HCT116 (cell line): ENCODE data around the gene EIF6. TPM values are rescaled to one million over a fixed set of nuclear protein-coding genes. Genes with fewer than 3 reads are reported as not detected.

Experiments used
- ATAC-seq: fragments of 200-7000 bp; cut with Tn5 transposase; 2 replicates; pipeline ENCODE4 v1.9.1; 2020; ENCODE audit warnings: mild to moderate bottlenecking, moderate library complexity
- BruUV-seq: library from RNA; stranded (reverse); fragments of 400-500 nt; replicated peaks from 2 replicates; lab custom pipeline; 2021; lab: Mats Ljungman, UMichigan
- CTCF ChIA-PET: fragments of 300-600 bp; sonication (Branson Sonifier 250); formaldehyde crosslinking; loops from one replicate; lab custom pipeline; 2021; ENCODE audit warnings: antibody characterized with exemption; lab: Charles Lee
- POLR2A ChIA-PET: fragments of 300-600, 350-600 bp; sonication (Branson Sonifier 250); formaldehyde crosslinking; loops from one replicate; lab custom pipeline; 2021; ENCODE audit warnings: antibody characterized with exemption; lab: Charles Lee
- RAD21 ChIA-PET, 2 experiments: fragments of 300-600 bp; sonication (Branson Sonifier 250); formaldehyde crosslinking; loops; one replicate each; lab custom pipeline; 2023; ENCODE audit warnings: low total read pairs in 2 of 2; ENCODE audit not compliant: uncharacterized antibody in 2 of 2, unreplicated experiment in 2 of 2, low non-redundant PET in 1 of 2; lab: Charles Lee
- DNase-seq: peaks from one replicate; pipeline ENCODE4 v3.0.0-alpha.2; 2010; ENCODE audit warnings: low read depth, low spot score
- H2AFZ ChIP-seq: fragments of 200-600 bp; shearing (Covaris generic), sonication (generic); 2 replicates; pipeline ENCODE4 v1.6.1; 2017; ENCODE audit warnings: low read depth, mixed run types, mixed read lengths, antibody characterized with exemption, low read length; ENCODE audit not compliant: poor library complexity, severe bottlenecking
- H3K27ac ChIP-seq: 2 replicates; pipeline ENCODE4 v1.5.1; 2012; ENCODE audit warnings: low read depth, low read length
- H3K27me3 ChIP-seq: fragments of 200-600 bp; sonication (generic); 2 replicates; pipeline ENCODE4 v1.6.1; 2016; ENCODE audit warnings: mixed run types, low read length, mixed read lengths; ENCODE audit not compliant: insufficient read depth
- H3K36me3 ChIP-seq, 2 experiments: fragments of 200-500 bp in 1 of 2; fragments of 200-600 bp in 1 of 2; sonication (Bioruptor generic) in 1 of 2; sonication (generic) in 1 of 2; 2 replicates each; pipeline versions ENCODE4 v1.5.1 to v1.6.1; 2014 to 2016; ENCODE audit warnings: low read length in 2 of 2, inconsistent platforms in 1 of 2, mixed read lengths in 1 of 2, mixed run types in 1 of 2; ENCODE audit not compliant: insufficient read depth in 2 of 2, control insufficient read depth in 1 of 2
- H3K4me1 ChIP-seq, 2 experiments: fragments of 200-600 bp in 1 of 2; sonication (generic) in 1 of 2; 2 replicates each; pipeline versions ENCODE4 v1.5.1 to v1.6.1; 2012 to 2017; ENCODE audit warnings: low read length in 2 of 2, inconsistent platforms in 1 of 2, mild to moderate bottlenecking in 1 of 2, mixed read lengths in 1 of 2, mixed run types in 1 of 2, moderate library complexity in 1 of 2; ENCODE audit not compliant: insufficient read depth in 2 of 2, control insufficient read depth in 1 of 2
- H3K4me2 ChIP-seq: fragments of 200-600 bp; sonication (generic); 2 replicates; pipeline ENCODE4 v1.6.1; 2017; ENCODE audit warnings: mixed run types, low read length, mixed read lengths
- H3K4me3 ChIP-seq, 2 experiments: fragments of 200-600 bp in 1 of 2; sonication (generic) in 1 of 2; replicated peaks in 1 of 2; 2 replicates each; pipeline ENCODE4 v1.5.1; 2011 to 2016; ENCODE audit warnings: low read length in 2 of 2, control low read depth in 1 of 2, low read depth in 1 of 2, mild to moderate bottlenecking in 1 of 2, mixed read lengths in 1 of 2, mixed run types in 1 of 2
- H3K79me2 ChIP-seq: fragments of 200-600 bp; sonication (generic); 2 replicates; pipeline ENCODE4 v1.6.1; 2017; ENCODE audit warnings: mild to moderate bottlenecking, mixed run types, low read length, moderate library complexity, mixed read lengths; ENCODE audit not compliant: insufficient read depth
- H3K9ac ChIP-seq: fragments of 200-600 bp; sonication (generic); 2 replicates; pipeline ENCODE4 v1.6.1; 2016; ENCODE audit warnings: low read length, mixed read lengths
- H3K9me2 ChIP-seq: fragments of 200-600 bp; sonication (generic), shearing (Covaris generic); 2 replicates; pipeline ENCODE4 v1.6.1; 2017; ENCODE audit warnings: mixed run types, mild to moderate bottlenecking, moderate library complexity; ENCODE audit not compliant: insufficient read depth
- H3K9me3 ChIP-seq, 2 experiments: fragments of 200-500 bp in 1 of 2; fragments of 200-600 bp in 1 of 2; sonication (Bioruptor generic) in 1 of 2; sonication (generic) in 1 of 2; 2 replicates each; pipeline ENCODE4 v1.6.1; 2014 to 2017; ENCODE audit warnings: low read length in 2 of 2, mixed read lengths in 2 of 2, inconsistent platforms in 1 of 2, low read depth in 1 of 2, mild to moderate bottlenecking in 1 of 2, mixed run types in 1 of 2, moderate library complexity in 1 of 2; ENCODE audit not compliant: control insufficient read depth in 1 of 2, insufficient read depth in 1 of 2
- H4K20me1 ChIP-seq: fragments of 200-600 bp; sonication (generic), shearing (Covaris generic); 2 replicates; pipeline ENCODE4 v1.6.1; 2017; ENCODE audit warnings: mixed run types, mild to moderate bottlenecking, moderate library complexity; ENCODE audit not compliant: insufficient read depth
- EZH2 ChIP-seq: fragments of 200-600 bp; sonication (generic); IDR thresholded peaks from 2 replicates; pipeline ENCODE4 v1.6.1; 2017; ENCODE audit warnings: antibody characterized with exemption, mixed run types
- POLR2AphosphoS5 ChIP-seq: IDR thresholded peaks from 2 replicates; pipeline ENCODE4 v1.6.1; 2011; ENCODE audit warnings: mild to moderate bottlenecking, low read depth, low read length, moderate library complexity
- RAD21 ChIP-seq: IDR thresholded peaks from 2 replicates; pipeline ENCODE4 v1.6.1; 2012; ENCODE audit warnings: low read depth, mild to moderate bottlenecking
- ZNF274 ChIP-seq: fragments of 200-500 bp; sonication (Bioruptor generic); IDR thresholded peaks from 2 replicates; pipeline ENCODE4 v1.6.1; 2014; ENCODE audit warnings: mild to moderate bottlenecking, low read depth, low read length, inconsistent platforms
- intact Hi-C: fragments of 100-400 bp; cut with micrococcal nuclease; formaldehyde crosslinking; loops from 2 replicates; pipeline ENCODE4 v1.10.0; 2022
- total RNA-seq: library from RNA; stranded (reverse); gene quantifications from one replicate; pipeline ENCODE4 v1.2.1, GENCODE V29; 2021; ENCODE audit not compliant: unreplicated experiment
- TF ChIP-seq, protein P1 (sequence below): IDR thresholded peaks from 2 replicates; pipeline ENCODE4 v1.6.1; 2012

Gene EIF6
- total RNA-seq, 1 experiment from 2014 or later, result 209 TPM

DNA sequence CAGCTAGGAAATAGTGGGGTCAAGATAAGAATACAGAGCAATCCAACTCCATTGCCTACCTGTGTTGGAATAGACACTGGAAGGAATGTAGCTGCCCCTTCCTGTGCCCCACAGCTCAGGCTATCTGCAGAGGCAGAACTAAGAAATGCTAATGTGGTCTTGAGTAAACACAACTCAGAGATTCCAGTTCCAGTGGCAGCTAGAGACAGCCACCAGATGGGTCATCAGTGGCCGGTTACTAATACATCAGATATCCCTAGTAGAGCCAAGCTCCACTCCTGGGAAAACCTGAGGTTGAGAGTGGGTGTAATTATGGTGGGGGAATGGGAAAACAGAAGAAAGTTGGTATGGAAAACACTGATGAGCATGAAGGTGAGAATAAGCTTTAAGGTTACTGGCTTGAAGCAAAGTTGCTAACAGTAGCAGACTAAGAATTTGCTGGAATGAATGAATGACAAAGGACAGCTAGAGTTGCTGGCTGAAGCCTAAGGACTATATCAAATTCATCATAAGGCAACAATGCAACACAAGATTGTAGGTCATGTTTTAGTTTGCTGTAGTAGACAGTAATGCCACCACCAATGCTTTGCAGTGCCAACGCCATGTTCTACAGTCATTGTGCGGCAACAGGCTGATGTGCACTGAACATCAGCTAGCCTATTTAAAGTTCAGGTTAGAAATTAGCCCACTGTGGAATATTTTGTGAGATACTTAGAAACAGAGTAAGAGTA, 36.0 kb upstream of the EIF6 start (continued):
- TF ChIP-seq EZH2 (no peak), RAD21 (no peak), ZNF274 (no peak)
- TF ChIP-seq, protein P1, sequence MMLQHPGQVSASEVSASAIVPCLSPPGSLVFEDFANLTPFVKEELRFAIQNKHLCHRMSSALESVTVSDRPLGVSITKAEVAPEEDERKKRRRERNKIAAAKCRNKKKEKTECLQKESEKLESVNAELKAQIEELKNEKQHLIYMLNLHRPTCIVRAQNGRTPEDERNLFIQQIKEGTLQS, result no peak

GRCh38 chr20:35319871-35320197, 35.3 kb upstream of the EIF6 start:
- ATAC-seq (no peak; the same call in 1 of the 2 replicates), DNase-seq (no peak)
- Histone ChIP-seq H3K79me2 (no peaks in the 10 kb centered on the region), H3K9me2 (no peaks in the 10 kb centered on the region), H3K36me3 (no peaks in the 10 kb centered on the region), H3K9me3 (no peaks in the 10 kb centered on the region), H3K9ac (peak overlapping the region; percentile 55), H2AFZ (no peak overlapping the region), H3K27ac (peak overlapping the region; percentile 69), H3K4me1 (peaks cover 48 to 75% of the 10 kb centered on the region in 2 experiments), H3K4me3 (no peak overlapping the region; a peak in 1 of 4 replicates), H3K27me3 (no peaks in the 10 kb centered on the region), H3K4me2 (peak overlapping the region; percentile 63), H4K20me1 (no peaks in the 10 kb centered on the region)
- RAD21 ChIA-PET, result no interaction called here
- TSS peak; percentile 39 for BruUV-seq
- CTCF ChIA-PET, result interaction anchor here (1.4 to 2.9 kb wide), 3 partner anchors 9 to 14 kb away, joined by 3 to 24 read pairs (median 22); no protein-coding TSS in a partner anchor
- no peak for TF ChIP-seq POLR2AphosphoS5
- intact Hi-C loops, result no loop called here
- POLR2A ChIA-PET, result interaction anchor here (1.2 to 1.9 kb wide), 3 partner anchors 11 to 14 kb away, joined by 5 to 11 read pairs (median 5); no protein-coding TSS in a partner anchor
